NCI-H526 treated with DMSO at 0.1 percent for 48 hours (cell line): ENCODE measurements around the gene SSH2.
A peak's percentile ranks its signal among the peaks of the same experiment; 100 is the strongest.
"Not testable (repeated sequence)": the region's sequence is repeated elsewhere in the genome, so short reads cannot be mapped to it uniquely, and the experiment has no call there.

Source experiments
- DNase-seq: peaks from one replicate; lab custom pipeline; 2025; lab: John Stamatoyannopoulos, UW

SSH2 gene

DNA sequence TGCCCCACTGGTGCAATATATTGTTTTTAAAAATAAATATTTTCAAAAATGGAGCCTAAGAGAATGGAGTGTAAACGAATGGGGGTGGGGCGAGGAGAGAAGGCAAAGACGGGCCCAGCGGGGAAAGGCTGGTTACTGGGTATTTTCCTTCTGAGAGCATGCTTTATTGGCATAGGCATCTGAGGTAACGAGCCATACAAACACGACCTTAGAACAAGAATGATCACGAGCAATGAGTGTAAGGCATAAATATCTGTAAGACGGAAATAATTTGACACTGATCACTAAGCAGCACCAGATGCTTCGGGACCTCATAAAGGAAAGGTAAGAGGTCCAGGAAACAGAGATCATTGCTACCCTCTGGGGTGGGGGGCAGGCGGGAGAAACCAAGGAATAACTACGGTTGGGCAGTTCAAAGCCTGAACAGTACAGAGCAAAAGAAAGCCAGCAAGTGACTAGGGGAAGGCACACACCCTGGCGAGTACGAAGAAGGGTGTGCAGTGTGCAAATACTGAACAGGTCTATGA is 959 bp downstream of the SSH2 start:
- DNase-seq: peak; percentile 92

DNA sequence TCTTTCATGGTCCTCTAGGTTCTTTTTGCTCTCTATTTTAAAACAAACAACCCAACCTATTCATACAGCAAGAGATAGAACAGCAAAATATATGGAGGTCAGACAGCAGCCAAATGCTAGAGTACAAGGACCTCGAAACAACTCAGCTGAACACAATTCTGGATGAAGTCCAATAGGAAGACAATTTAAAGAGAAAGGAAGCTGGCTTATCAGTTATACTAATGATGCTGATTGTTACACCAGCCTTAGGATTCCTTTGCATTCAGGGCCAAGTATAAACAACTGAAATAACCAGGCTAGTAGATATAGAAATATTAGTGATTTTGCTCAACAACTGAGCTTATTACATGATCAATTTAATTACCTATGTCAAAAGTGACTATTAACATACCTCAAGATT is 2.5 kb downstream of the SSH2 start:
- peak; percentile 7 for DNase-seq

DNA sequence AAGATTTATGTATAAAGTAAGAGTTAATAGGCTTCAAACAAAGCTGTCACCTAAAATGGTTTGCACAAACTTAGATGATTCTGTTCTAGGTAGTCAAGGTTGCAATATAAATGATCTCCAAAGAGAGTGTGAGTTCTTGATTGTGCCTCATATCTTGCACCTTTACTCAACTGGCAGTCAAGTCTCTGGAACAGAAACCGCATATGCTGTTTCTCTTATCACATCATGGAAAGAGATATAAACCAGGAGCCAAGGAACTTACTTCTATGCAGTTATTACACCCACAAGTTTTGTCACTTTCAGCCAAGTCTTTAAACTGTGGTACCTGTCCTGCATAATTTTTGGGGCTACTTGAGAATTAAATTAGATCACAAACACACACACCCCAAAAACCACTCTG is 5.2 kb downstream of the SSH2 start:
- DNase-seq: no peak

DNA sequence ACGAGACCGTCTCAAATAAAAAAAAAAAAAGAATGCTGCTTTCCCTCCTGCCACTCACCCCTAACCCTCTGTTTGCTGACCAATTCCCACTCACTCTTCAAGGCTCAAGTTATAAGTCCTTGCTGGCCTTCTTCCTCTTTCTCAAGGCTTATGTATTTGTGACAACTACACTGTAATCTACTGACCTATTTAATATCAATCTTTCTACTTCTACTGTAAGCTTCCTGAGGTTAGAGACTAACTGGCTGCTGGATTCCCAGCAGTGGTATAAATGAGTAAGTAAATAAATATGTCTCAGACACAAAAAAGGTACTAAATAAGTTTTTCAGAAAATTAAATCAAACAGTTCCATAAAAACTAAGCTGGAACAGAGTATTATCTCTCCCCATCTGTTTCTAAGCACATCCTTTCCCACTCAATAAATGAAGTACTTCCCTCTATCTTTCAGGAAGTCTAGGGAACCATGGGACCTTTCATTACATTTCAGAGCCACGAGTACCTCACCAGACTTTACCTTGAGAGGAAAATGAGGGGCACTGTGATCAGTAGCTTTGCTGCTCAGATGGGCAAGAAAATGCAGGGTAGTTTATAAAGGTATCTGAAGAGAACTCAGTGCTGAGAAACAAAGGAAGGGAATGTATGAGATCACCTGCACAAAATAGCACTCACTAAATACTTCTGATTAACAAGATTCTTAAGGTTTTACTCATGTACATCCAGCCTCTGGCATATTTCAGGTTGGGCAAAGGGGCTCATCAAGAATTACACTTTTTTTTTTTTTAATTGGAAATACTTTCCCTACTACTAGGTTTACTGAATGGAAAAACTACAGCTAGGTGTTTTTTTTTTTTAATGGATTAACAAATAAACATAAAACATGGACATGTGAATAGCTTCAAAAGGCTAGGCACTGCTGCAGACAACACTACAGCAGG is 10.8 kb downstream of the SSH2 start:
- no peak for DNase-seq

DNA sequence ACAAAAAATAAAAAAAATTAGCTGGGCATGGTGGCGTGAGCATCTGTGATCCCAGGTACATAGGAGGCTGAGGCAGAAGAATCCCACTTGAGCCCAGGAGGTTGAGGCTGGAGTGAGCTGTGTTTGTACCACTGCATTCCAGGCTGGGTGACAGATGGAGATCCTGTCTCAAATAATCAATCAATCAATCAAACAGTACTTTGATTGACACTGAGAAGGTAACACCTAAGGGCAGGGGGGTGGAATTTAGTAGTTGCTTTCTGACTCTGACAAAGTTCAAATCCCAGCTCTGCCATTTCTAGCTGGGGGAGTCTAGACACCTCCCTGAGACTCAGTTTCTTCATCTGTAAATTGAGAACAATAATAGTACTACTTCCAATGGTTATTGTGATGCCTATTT is 12.0 kb downstream of the SSH2 start:
- DNase-seq: no peak

DNA sequence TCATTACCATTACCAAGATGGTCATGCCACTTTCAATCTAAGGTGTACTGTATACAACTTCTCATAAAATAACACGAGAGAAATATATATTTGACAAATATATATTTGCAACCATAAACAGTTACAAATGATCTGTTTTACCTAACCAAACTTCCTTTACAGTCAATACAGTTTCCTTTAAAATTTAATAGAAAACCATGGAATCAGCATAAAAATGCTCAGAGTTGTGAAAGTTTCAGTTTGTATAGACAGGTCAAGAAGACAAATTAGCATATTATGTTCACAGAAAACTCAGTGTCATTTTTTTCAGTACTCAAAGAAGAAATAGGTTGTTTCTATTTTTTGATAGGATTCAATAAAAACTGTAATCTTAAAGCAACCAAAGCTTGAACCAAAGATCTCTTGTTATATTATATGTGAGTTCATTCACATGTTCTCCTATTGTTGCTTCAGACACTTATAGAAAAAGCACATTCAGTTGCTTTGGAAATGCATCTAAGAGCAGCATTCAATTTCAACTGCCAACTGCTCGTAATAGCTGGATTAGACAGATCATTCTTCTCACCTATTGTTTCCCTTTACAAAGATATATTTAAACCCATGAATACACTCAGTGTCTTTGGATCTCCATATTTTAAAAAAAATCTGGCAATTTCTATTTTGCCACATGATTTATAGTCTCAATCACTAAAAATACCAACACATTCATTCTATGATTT is 15.1 kb downstream of the SSH2 start:
- DNase-seq: no peak

DNA sequence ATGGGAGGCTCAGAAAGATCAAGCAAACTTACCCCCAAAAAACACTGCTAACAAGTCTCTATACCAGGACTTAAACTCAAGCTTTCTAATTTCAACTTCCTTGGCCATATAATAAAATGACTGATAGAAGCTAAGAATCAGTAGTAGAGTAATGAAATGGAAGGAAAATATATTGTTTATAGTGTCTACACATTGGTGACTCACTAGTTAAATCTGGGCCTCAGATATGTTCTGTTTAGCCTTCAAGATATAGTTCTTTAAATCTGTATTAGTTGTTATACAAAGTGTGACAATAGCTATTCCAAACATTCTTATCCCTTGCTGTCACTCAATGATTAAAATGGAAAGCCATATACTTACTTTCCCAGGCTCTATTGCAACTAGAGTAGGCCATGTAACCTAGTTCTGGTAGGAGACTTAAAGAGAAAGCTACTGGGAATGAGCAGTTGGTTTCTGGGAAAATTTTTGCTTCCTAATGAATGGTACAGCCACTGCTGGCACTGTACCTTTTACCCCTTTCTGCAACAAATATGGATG is 18.3 kb downstream of the SSH2 start:
- DNase-seq: no peak

DNA sequence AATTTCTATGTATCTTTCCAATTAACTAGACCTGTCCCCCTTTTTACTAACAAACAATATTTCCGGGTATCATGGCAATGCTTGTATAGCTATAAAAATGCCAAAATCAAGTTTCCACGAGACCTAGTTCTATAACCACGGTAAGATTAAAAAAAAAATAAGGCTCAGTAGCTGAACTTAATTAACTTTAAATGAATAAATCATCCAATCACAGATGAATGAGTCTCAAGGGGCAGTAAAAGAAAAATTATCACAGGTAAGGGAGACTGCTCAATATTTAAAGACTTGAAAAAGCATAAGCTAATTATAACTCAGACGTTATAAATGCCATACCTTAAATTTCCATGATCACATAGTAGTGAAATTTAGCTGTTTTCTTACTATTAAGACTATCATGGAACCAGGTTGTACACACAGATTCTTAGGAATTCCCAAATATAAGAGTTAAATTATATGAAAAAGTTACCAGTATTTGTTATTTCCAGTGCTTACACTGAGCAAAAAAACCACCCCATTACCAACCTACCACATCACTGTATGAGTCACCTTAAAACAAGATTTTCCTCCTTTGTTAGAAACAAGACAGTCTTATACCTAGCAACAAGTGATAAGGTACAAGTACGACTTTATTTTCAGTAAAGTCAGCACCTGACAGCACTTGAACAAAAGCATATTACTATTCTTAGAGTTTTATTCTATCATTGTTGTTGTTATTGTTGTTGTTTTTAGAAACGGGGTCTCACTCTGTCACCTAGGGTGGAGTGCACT is 20.6 kb downstream of the SSH2 start:
- DNase-seq: no peak

DNA sequence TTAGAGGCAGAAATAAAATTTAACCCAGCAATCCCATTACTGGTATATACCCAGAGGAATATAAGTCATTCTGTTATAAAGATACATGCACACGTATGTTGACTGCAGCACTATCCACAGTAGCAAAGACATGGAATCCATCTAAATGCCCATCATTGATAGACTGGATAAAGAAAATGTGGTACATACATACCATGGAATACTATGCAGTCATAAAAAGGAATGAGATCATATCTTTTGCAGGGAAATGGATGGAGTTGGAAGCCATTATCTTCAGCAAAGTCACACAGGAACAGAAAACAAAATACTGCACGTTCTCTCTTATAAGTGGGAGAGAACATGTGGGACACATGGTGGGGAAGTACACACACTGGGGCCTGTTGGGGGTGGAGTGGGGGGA is 23.1 kb downstream of the SSH2 start:
- no peak for DNase-seq

DNA sequence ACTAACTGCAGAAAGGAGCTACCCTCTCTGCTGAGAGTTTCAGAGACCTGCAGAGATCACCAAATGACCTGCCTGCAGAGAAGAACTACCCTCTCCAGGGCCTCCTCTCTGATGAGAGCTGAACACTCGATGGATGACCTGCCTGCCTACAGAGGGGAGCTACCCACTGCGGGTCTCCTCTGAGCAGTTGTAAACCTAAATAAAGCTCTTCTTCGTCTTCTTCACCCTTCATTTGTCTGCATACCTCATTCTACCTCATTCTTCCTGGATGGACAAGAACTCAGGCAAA is 24.2 kb downstream of the SSH2 start:
- DNase-seq: no peak

DNA sequence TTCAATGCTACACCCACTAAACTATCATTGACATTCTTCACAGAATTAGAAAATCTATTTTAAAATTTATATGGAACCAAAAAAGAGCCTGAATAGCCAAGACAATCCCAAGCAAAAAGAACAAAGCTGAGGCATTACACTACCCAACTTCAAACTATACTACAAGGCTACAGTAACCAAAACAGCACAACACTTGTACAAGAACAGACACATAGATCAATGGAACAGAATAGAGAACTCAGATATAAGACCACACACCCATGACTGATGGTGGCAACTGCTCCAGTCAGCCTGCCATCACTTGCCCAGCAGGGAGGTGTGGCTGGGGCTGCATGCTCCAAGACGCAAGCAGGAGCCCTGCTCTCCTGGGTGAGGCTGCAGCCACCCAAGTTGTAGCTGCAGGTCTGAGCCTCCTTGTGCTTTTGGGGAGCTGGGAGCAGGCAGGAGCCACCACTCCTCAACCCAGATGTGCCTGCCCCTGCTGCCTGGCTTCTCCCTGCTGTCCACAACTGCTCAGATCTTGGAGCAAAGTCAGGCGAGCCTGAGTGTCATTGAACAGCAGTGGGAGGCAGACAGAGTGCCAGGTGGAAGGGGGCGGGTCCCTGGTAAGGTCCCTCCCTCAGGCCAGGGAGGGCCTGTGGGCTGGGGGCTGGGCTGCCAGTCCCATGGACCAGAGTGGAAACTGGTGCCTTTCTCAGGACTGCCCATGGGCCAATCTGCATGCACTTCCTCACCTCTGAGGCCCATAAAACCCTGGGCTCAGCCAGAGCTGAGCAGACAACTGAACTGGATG is 24.7 kb downstream of the SSH2 start:
- no peak for DNase-seq

DNA sequence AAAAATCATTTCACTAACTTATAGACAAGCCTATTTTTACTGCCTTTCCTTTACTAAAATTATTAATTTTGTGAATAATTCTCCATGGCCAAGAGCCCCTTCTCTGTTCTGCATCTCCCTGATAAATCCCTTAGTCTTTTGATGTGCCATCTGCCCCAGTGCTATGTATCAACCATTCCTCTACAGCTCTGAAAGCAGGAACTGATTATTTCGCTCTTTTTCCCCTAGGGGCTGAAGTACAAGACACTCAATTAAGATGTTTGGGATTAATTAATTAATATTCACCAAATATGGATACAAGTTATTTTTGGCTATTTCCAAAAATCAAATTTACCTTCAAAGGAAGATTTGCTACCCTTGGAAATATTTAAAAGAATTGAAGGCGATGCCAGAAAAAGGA is 26.6 kb downstream of the SSH2 start:
- peak; percentile 36 for DNase-seq

DNA sequence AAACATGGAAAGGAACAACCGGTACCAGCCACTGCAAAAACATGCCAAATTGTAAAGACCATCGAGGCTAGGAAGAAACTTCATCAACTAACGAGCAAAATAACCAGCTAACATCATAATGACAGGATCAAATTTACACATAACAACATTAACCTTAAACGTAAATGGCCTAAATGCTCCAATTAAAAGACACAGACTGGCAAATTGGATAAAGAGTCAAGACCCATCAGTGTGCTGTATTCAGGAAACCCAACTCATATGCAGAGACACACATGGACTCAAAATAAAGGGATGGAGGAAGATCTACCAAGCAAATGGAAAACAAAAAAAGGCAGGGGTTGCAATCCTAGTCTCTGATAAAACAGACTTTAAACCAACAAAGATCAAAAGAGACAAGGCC is 32.9 kb downstream of the SSH2 start:
- DNase-seq: not testable (repeated sequence)

DNA sequence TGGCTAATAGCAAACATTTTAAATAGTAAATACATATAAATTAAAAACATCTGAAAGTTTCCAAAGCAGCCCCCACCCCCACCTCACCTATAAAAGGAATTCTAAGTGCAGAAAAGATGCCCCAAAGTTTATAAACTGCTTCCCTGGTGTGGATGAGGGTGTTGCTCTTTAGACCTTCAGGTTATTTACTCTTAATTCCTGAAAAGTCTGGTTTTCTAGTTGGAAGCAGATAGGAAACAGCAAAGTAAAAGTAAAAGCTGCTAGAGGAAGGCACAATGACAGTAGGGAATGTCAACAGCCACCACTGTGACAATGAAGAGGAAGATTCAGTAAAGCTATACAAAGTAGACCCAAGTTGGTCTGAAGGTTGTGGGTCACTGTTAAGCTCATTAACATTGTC is 37.8 kb downstream of the SSH2 start:
- DNase-seq: no peak

DNA sequence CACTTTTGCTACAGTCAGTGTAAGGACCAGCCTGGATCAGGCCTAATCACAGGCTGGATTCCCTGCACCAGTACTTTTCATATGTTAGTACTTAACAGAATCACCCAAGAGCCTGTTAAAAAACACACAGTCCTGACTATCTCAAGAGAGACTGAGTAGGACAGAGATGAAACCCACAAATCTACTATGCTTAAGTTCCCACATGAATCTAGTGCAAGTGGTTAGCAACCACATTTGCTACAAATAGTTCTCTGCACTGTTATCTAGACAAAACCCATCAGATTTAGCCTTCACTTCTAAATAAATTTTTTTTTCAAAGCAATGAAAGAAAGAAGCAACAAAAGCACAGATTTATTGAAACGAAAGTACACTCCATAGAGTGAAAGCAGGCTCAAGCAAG is 38.9 kb downstream of the SSH2 start:
- DNase-seq: no peak

DNA sequence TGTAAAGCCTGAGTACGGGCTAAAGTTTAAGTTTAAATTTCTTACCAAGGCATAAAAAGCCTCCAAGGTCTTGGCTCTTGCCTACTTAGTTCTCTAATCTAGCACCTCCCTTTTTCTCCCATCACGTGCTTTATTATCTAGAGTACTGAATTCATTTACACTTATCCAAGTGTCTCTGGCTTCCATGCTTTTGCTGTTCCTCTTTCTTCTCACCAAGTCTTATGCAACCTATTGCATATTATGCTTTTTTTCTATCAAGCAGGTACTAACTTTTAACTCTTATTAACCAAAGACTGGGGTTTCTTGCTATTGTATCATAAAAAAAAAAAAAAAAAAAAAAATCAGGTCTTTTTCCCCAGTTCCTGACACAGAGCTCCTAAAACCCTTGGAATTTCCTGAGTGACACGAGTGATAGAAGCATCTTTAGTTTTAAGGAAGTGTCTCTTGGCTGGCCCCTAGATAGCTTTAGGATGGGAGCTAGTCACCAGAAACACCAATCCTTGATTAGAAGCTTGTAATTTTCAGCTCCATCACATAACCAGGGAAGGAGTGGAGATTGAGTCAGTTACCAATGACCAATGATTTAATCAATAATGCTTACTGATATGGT is 44.9 kb downstream of the SSH2 start:
- DNase-seq: no peak

DNA sequence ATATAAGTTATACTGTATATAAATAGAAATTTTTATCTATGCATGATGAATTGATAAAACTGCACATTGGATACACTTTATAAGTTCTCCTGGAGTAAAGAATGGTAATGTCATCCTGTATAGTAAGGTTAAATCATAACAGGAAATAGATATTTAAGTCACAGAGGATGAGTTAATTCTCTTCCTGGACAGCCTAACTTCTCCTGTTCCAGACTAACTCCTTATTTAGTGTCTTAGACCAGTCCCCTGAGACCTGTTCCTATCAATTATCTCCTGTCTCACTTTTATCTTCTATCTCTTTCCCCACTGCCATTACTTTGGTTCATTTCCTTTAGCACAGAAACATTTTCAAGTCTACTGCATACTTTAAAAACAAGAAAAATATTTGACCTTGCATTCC is 46.5 kb downstream of the SSH2 start:
- DNase-seq: no peak

DNA sequence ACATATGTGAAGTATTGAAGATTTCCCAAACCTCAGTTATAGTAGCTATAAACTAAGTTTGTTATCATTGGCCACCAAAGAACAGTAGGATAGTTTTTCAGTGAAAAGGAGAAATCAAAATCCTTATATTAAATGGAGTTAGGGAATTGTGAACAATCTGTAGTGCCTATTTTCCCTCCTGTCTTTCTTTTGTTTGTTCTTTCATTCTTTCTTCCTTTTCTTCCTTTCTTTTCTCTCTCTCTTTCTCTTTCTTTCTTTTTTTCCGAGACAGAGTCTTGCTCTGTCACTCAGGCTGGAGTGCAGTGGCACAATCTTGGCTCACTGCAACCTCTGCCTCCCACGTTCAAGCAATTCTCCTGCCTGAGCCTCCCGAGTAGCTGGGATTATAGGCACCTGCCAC is 48.8 kb downstream of the SSH2 start:
- DNase-seq: no peak

DNA sequence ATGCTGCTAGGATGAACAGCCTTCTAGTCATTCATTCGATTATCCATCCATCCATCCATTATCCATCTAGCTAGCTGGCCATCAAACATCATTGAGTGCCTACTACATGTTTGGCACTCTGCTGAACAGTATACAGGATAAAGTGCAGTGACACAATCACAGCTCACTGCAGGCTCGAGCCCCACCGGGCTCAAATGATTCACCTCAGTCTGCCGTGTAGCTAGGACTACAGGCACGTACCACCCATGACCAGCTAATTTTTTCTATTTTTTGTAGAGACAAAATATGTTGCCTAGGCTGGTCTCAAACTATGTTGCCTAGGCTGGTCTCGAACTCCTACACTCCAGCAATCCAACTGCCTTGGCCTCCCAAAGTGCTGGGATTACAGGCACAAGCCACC is 50.0 kb downstream of the SSH2 start:
- DNase-seq: no peak

DNA sequence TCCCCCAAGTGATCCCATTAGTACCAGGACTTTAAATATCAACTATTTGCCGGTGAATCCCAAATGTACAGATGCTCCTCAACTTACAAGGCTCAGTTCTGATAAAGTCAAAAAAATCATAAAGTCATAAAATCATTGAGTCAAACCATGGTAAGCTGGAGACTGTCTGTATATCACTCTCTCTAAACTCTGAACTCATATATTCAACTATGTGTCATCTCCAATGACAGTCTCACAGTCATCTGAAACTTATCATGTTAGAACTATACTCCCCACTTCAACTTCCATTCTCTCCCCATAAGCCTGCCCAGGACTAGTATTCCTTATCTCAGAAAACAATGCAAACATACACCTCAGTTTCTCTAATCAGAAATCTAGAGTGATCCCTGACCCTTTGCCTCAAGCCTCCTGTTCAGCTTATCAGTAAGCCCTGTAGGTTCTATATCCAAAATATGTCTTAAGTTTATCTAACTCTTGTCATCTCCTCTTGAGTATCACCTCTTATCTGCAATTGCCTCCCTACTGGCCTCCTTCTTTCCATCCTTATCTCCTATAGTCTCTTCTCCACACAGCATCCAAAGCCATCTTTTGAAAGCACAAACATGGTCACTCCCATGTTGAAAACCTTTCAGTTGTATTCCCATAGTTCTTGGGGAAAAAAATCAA is 55.0 kb downstream of the SSH2 start:
- no peak for DNase-seq

DNA sequence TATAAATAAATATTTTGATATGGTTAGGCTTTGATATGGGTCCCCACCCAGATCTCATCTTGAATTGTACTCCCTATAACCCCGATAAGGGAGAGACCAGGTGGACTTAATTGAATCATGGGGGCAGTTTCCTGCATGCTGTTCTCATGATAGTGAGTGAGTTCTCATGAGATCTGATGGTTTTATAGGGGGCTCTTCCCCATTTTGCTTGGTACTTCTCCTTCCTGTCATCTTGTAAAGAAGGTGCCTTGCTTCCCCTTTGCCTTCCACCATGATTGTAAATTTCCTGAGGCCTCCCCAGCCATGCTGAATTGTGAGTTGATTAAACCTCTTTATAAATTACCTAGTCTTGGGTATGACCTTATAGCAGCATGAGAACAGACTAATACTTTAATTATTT is 55.7 kb downstream of the SSH2 start:
- DNase-seq: not testable (repeated sequence)
